Measurements from ENCODE around the gene SLC23A2.

Gene SLC23A2

GRCh38 chr20:4830696-4831095 is 170.6 kb downstream of the SLC23A2 start:
- ATAC-seq, result no peak
- no peak for TF ChIP-seq ZFP3 (CRISPR knock-in tag; IDR thresholded peaks at IDR 0.05)
- TF ChIP-seq POU6F1 (CRISPR knock-in tag; IDR thresholded peaks at IDR 0.05; ENCODE audit: borderline replicate concordance, low read depth), result no peak
- TF ChIP-seq PATZ1 (CRISPR knock-in tag; IDR thresholded peaks at IDR 0.05; ENCODE audit: borderline replicate concordance), result no peak

- no peak for ATAC-seq
- no peak for TF ChIP-seq ESRRG (CRISPR knock-in tag; IDR thresholded peaks at IDR 0.05)
- TF ChIP-seq ZFP3 (CRISPR knock-in tag; IDR thresholded peaks at IDR 0.05), result no peak
- no peak for TF ChIP-seq GLIS3 (CRISPR knock-in tag; IDR thresholded peaks at IDR 0.05)
- no peak for TF ChIP-seq POU6F1 (CRISPR knock-in tag; IDR thresholded peaks at IDR 0.05; ENCODE audit: borderline replicate concordance, low read depth)
- no peak for TF ChIP-seq ZNF70 (CRISPR knock-in tag; IDR thresholded peaks at IDR 0.05)
- no peak for TF ChIP-seq CREB5 (CRISPR knock-in tag; IDR thresholded peaks at IDR 0.05; ENCODE audit: low read depth)
- no peak for TF ChIP-seq ZFP30 (CRISPR knock-in tag; IDR thresholded peaks at IDR 0.05)
- TF ChIP-seq PPARA (CRISPR knock-in tag; IDR thresholded peaks at IDR 0.05; ENCODE audit: borderline replicate concordance), result no peak
- no peak for TF ChIP-seq ZNF8 (CRISPR knock-in tag; IDR thresholded peaks at IDR 0.05)
- TF ChIP-seq OSR1 (CRISPR knock-in tag; IDR thresholded peaks at IDR 0.05), result no peak
- TF ChIP-seq ZC3H10 (CRISPR knock-in tag; IDR thresholded peaks at IDR 0.05), result no peak
- TF ChIP-seq CSDC2 (CRISPR knock-in tag; IDR thresholded peaks at IDR 0.05), result no peak
- TF ChIP-seq TOX (CRISPR knock-in tag; IDR thresholded peaks at IDR 0.05; ENCODE audit: borderline replicate concordance), result no peak
- TF ChIP-seq RARB (CRISPR knock-in tag; IDR thresholded peaks at IDR 0.05), result no peak
Measured at GRCh38 chr20:4830259-4830658, 171.1 kb downstream of the SLC23A2 start.

GRCh38 chr20:4829514-4830215 is 171.6 kb downstream of the SLC23A2 start:
- no peak for ATAC-seq
- TF ChIP-seq BACH2 (CRISPR knock-in tag; IDR thresholded peaks at IDR 0.05; ENCODE audit: borderline replicate concordance), result no peak
- no peak for TF ChIP-seq ISL1 (CRISPR knock-in tag; IDR thresholded peaks at IDR 0.05)
- no peak for TF ChIP-seq TCF4 (CRISPR knock-in tag; IDR thresholded peaks at IDR 0.05; ENCODE audit: borderline replicate concordance)
- no peak for TF ChIP-seq ZNF565 (CRISPR knock-in tag; conservative IDR thresholded peaks at IDR 0.05; ENCODE audit: low read depth)
- no peak for TF ChIP-seq POU6F1 (CRISPR knock-in tag; IDR thresholded peaks at IDR 0.05; ENCODE audit: borderline replicate concordance, low read depth)
- no peak for TF ChIP-seq PPARA (CRISPR knock-in tag; IDR thresholded peaks at IDR 0.05; ENCODE audit: borderline replicate concordance)
- TF ChIP-seq CSDC2 (CRISPR knock-in tag; IDR thresholded peaks at IDR 0.05), result no peak
- no peak for TF ChIP-seq ESRRG (CRISPR knock-in tag; IDR thresholded peaks at IDR 0.05)
- TF ChIP-seq TSHZ2 (CRISPR knock-in tag; IDR thresholded peaks at IDR 0.05), result no peak
- TF ChIP-seq ZNF8 (CRISPR knock-in tag; IDR thresholded peaks at IDR 0.05), result no peak
- TF ChIP-seq TOX (CRISPR knock-in tag; IDR thresholded peaks at IDR 0.05; ENCODE audit: borderline replicate concordance), result no peak
- no peak for TF ChIP-seq ZC3H10 (CRISPR knock-in tag; IDR thresholded peaks at IDR 0.05)
- no peak for TF ChIP-seq ARNTL (CRISPR knock-in tag; IDR thresholded peaks at IDR 0.05; ENCODE audit: borderline replicate concordance, low read depth)
- no peak for TF ChIP-seq ZFP30 (CRISPR knock-in tag; IDR thresholded peaks at IDR 0.05)

All from SK-N-SH treated with all-trans-retinoic acid at 6 μM for 48 hours (cell line).